HEK293 (cell line): ENCODE measurements around the gene HSCB.

Experiments used
- CTCF ChIP-seq: fragments of 450-650 bp; formaldehyde crosslinking; IDR thresholded peaks from 2 replicates; pipeline ENCODE4 v1.5.1; 2016; ENCODE audit warnings: missing biosample characterization, missing genetic modification characterization
- KLF10 ChIP-seq: fragments of 450-650 bp; IDR thresholded peaks from 2 replicates; pipeline ENCODE4 v1.5.1; 2018; ENCODE audit warnings: missing biosample characterization, mild to moderate bottlenecking, missing genetic modification characterization
- KLF8 ChIP-seq: fragments of 450-650 bp; formaldehyde crosslinking; IDR thresholded peaks from 2 replicates; pipeline ENCODE4 v1.5.1; 2016; ENCODE audit warnings: missing biosample characterization, missing genetic modification characterization
- PRDM10 ChIP-seq: fragments of 450-650 bp; formaldehyde crosslinking; IDR thresholded peaks from 2 replicates; pipeline ENCODE4 v1.5.1; 2016; ENCODE audit warnings: missing biosample characterization, missing genetic modification characterization
- PRDM4 ChIP-seq: fragments of 450-650 bp; formaldehyde crosslinking; IDR thresholded peaks from 2 replicates; pipeline ENCODE4 v1.5.1; 2017; ENCODE audit warnings: missing biosample characterization, missing genetic modification characterization
- REST ChIP-seq: fragments of 450-650 bp; formaldehyde crosslinking; IDR thresholded peaks from 2 replicates; pipeline ENCODE4 v1.5.1; 2016; ENCODE audit warnings: missing biosample characterization, missing genetic modification characterization
- SP3 ChIP-seq: fragments of 450-650 bp; formaldehyde crosslinking; IDR thresholded peaks from 2 replicates; pipeline ENCODE4 v1.5.1; 2016; ENCODE audit warnings: missing biosample characterization, missing genetic modification characterization
- ZBTB11 ChIP-seq: fragments of 450-650 bp; formaldehyde crosslinking; conservative IDR thresholded peaks from 2 replicates; pipeline ENCODE4 v1.5.1; 2016; ENCODE audit warnings: low read depth, missing biosample characterization, missing genetic modification characterization
- ZBTB20 ChIP-seq: fragments of 450-650 bp; formaldehyde crosslinking; IDR thresholded peaks from 2 replicates; pipeline ENCODE4 v1.5.1; 2016; ENCODE audit warnings: missing biosample characterization, missing genetic modification characterization
- ZBTB6 ChIP-seq: fragments of 450-650 bp; formaldehyde crosslinking; IDR thresholded peaks from 2 replicates; pipeline ENCODE4 v1.5.1; 2017; ENCODE audit warnings: missing biosample characterization, missing genetic modification characterization
- ZBTB8A ChIP-seq: fragments of 450-650 bp; formaldehyde crosslinking; IDR thresholded peaks from 2 replicates; pipeline ENCODE4 v1.5.1; 2016; ENCODE audit warnings: missing biosample characterization, missing genetic modification characterization
- ZNF114 ChIP-seq: fragments of 450-650 bp; formaldehyde crosslinking; IDR thresholded peaks from 2 replicates; pipeline ENCODE4 v1.5.0; 2017; ENCODE audit warnings: missing biosample characterization, missing genetic modification characterization
- ZNF132 ChIP-seq: fragments of 450-650 bp; formaldehyde crosslinking; IDR thresholded peaks from 2 replicates; pipeline ENCODE4 v1.5.1; 2017; ENCODE audit warnings: missing biosample characterization, missing genetic modification characterization, borderline replicate concordance
- ZNF133 ChIP-seq: fragments of 450-650 bp; formaldehyde crosslinking; IDR thresholded peaks from 2 replicates; pipeline ENCODE4 v1.5.1; 2016; ENCODE audit warnings: missing biosample characterization, missing genetic modification characterization
- ZNF155 ChIP-seq: fragments of 450-650 bp; formaldehyde crosslinking; IDR thresholded peaks from 2 replicates; pipeline ENCODE4 v1.5.1; 2016; ENCODE audit warnings: missing biosample characterization, missing genetic modification characterization
- ZNF510 ChIP-seq: fragments of 450-650 bp; formaldehyde crosslinking; IDR thresholded peaks from 2 replicates; pipeline ENCODE4 v1.5.1; 2018; ENCODE audit warnings: mild to moderate bottlenecking, missing genetic modification characterization, missing biosample characterization; ENCODE audit not compliant: insufficient replicate concordance
- ZNF513 ChIP-seq: fragments of 450-650 bp; IDR thresholded peaks from 2 replicates; pipeline ENCODE4 v1.5.1; 2018; ENCODE audit warnings: missing biosample characterization, missing genetic modification characterization
- ZNF610 ChIP-seq: fragments of 450-650 bp; formaldehyde crosslinking; IDR thresholded peaks from 2 replicates; pipeline ENCODE4 v1.5.1; 2016; ENCODE audit warnings: missing biosample characterization, missing genetic modification characterization, borderline replicate concordance
- ZNF747 ChIP-seq: fragments of 450-650 bp; formaldehyde crosslinking; IDR thresholded peaks from 2 replicates; pipeline ENCODE4 v1.5.1; 2016; ENCODE audit warnings: missing biosample characterization, missing genetic modification characterization
- ZSCAN16 ChIP-seq: fragments of 450-650 bp; formaldehyde crosslinking; IDR thresholded peaks from 2 replicates; pipeline ENCODE4 v1.5.1; 2016; ENCODE audit warnings: missing biosample characterization, missing genetic modification characterization

HSCB gene

GRCh38 chr22:28741785-28742561, at the start of gene HSCB, which contains the start of gene CHEK2 (continued):
- TF ChIP-seq CTCF (tag by site-specific recombination) (peak; percentile 90), PRDM4 (tag by site-specific recombination) (peak; percentile 17), ZBTB20 (tag by site-specific recombination) (peak; percentile 99), ZNF510 (no peak), ZNF513 (no peak; the same call in 1 of the 2 replicates), ZBTB8A (no peak; the same call in none of the 2 replicates), SP3 (tag by site-specific recombination) (peak; percentile 81), ZBTB6 (tag by site-specific recombination) (peak; percentile 89), ZNF610 (tag by site-specific recombination) (peak; percentile 89), ZNF155 (tag by site-specific recombination) (no peak), ZNF114 (tag by site-specific recombination) (no peak), KLF8 (peak; percentile 36; the same call in 1 of the 2 replicates), ZNF133 (tag by site-specific recombination) (no peak), ZBTB11 (peak; percentile 83), ZNF132 (tag by site-specific recombination) (no peak), KLF10 (0 out of 2 replicates have a peak, but pooled peaks have one; percentile 19), ZSCAN16 (no peak), PRDM10 (tag by site-specific recombination) (peak; percentile 73), ZNF747 (tag by site-specific recombination) (no peak), REST (tag by site-specific recombination) (no peak)
